GM21447 (cell line): ENCODE results near the gene IDNK.

Source experiments
- ATAC-seq: cut with Tn5 transposase; IDR thresholded peaks from one replicate; pipeline ENCODE4 v1.9.1; 2021; ENCODE audit not compliant: unreplicated experiment

IDNK gene

DNA sequence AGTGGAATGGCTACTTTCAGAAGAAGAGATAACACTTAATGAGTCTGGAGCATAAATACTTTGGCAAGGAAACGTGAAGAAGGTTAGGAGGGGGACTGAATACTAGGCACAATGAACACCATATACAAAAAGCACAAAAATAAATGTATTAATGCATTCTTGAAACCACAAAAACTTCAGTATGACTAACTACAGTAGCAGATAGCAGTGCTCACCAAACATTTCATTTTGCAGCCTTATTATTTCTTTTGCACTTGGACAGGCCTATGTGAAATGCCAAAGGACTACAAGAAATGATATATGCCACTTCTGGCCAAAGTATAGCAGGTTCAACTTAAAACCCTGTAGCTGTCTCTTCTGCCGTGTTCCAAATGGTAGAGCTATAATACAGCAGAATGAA lies 58.5 kb downstream of the IDNK start:
- ATAC-seq = no peak

GRCh38 chr9:83688921-83689320 lies 66.0 kb downstream of the IDNK start:
- ATAC-seq = no peak

- no peak for ATAC-seq
Measured at GRCh38 chr9:83691492-83691891, 68.5 kb downstream of the IDNK start.
